Measurements from ENCODE around the gene ARSD.
A peak's percentile ranks its signal among the peaks of the same experiment; 100 is the strongest.
"Not testable (repeated sequence)": the region's sequence is repeated elsewhere in the genome, so short reads cannot be mapped to it uniquely, and the experiment has no call there.

ARSD gene

GRCh38 chrX:2921193-2921592 is 7.9 kb downstream of the ARSD start:
- Mint-ChIP-seq H3K36me3 (ENCODE audit: low read depth) (no peaks in the 10 kb centered on the region), H3K27ac (no peak overlapping the region), H3K9me3 (no peaks in the 10 kb centered on the region), H3K4me3 (no peak overlapping the region), H3K4me1 (ENCODE audit: low read depth) (no peaks in the 10 kb centered on the region), H3K27me3 (ENCODE audit: low read depth) (no peaks in the 10 kb centered on the region)
- DNase-seq (ENCODE audit: low spot score), result no peak

DNA sequence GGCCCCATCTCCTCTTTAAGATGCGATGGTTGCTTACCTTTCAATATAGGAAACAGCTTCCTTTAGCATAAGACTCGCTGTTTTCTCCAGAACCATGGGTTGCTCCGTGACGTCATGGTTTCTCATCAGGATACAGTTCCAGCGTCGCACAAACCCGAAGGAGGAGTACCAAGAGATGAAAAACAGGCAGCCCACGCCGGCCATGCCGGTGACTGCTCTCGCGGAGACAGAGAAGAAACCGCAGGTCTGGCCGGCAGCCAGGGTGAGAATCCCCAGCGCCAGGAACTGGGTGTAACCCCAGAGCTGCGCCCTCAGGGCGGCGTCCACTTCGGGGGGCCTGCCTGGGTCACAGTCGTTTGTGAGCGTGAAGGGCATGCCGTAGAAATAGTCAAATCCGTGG is 11.4 kb downstream of the ARSD start:
- Mint-ChIP-seq H3K36me3 (ENCODE audit: low read depth) (no peaks in the 10 kb centered on the region), H3K27me3 (ENCODE audit: low read depth) (no peaks in the 10 kb centered on the region), H3K27ac (no peak overlapping the region), H3K4me1 (ENCODE audit: low read depth) (no peaks in the 10 kb centered on the region), H3K9me3 (no peaks in the 10 kb centered on the region), H3K4me3 (no peak overlapping the region)
- no peak for DNase-seq (ENCODE audit: low spot score)

GRCh38 chrX:2913118-2913517 is 16.0 kb downstream of the ARSD start:
- Mint-ChIP-seq H3K27ac (no peak overlapping the region), H3K36me3 (ENCODE audit: low read depth) (no peaks in the 10 kb centered on the region), H3K27me3 (ENCODE audit: low read depth) (no peaks in the 10 kb centered on the region), H3K4me3 (no peak overlapping the region), H3K4me1 (ENCODE audit: low read depth) (no peaks in the 10 kb centered on the region), H3K9me3 (no peaks in the 10 kb centered on the region)
- no peak for DNase-seq (ENCODE audit: low spot score)

- Mint-ChIP-seq H3K4me3 (no peak overlapping the region), H3K4me1 (ENCODE audit: low read depth) (no peaks in the 10 kb centered on the region), H3K9me3 (no peaks in the 10 kb centered on the region), H3K36me3 (ENCODE audit: low read depth) (no peaks in the 10 kb centered on the region), H3K27ac (no peak overlapping the region), H3K27me3 (ENCODE audit: low read depth) (no peaks in the 10 kb centered on the region)
- DNase-seq (ENCODE audit: low spot score), result no peak
Measured at GRCh38 chrX:2910109-2910508, 19.0 kb downstream of the ARSD start.

- Mint-ChIP-seq H3K4me3 (no peak overlapping the region), H3K4me1 (ENCODE audit: low read depth) (no peaks in the 10 kb centered on the region), H3K36me3 (ENCODE audit: low read depth) (no peaks in the 10 kb centered on the region), H3K9me3 (no peaks in the 10 kb centered on the region), H3K27me3 (ENCODE audit: low read depth) (no peaks in the 10 kb centered on the region), H3K27ac (no peak overlapping the region)
- no peak for DNase-seq (ENCODE audit: low spot score)
Measured at GRCh38 chrX:2908125-2908685, 20.9 kb downstream of the ARSD start.

DNA sequence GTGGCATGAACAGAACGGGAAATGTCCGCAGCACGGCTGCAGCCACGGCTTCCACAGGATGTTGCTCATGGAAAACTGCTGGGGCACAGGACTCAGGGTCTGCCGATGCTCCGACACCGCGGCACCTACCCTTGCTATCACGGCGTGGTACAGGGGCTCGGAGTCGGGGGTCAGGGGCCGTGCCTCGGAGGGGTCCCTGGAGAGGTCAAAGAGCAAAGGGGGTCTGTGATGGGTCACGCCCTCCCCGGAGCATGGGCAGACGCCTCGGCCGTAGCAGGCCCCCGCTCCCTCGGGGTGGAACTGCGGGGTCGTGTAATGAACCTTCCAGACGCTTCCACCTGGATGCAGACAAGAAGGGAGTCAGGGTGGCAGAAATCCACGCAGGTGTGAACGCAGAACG is 21.8 kb downstream of the ARSD start:
- Mint-ChIP-seq H3K4me1 (ENCODE audit: low read depth) (no peaks in the 10 kb centered on the region), H3K27me3 (ENCODE audit: low read depth) (no peaks in the 10 kb centered on the region), H3K27ac (no peak overlapping the region), H3K4me3 (no peak overlapping the region), H3K36me3 (ENCODE audit: low read depth) (peaks cover 1% of the 10 kb centered on the region), H3K9me3 (no peaks in the 10 kb centered on the region)
- DNase-seq (ENCODE audit: low spot score), result no peak

GRCh38 chrX:2903366-2903765 is 25.8 kb downstream of the ARSD start:
- no peak overlapping the region for H3K27ac Mint-ChIP-seq
- no peak for DNase-seq (ENCODE audit: low spot score)
- peaks cover 1% of the 10 kb centered on the region for H3K36me3 Mint-ChIP-seq (ENCODE audit: low read depth)
- no peak overlapping the region for H3K4me3 Mint-ChIP-seq
- no peaks in the 10 kb centered on the region for H3K27me3 Mint-ChIP-seq (ENCODE audit: low read depth)
- peaks cover 2% of the 10 kb centered on the region for H3K4me1 Mint-ChIP-seq (ENCODE audit: low read depth)
- no peaks in the 10 kb centered on the region for H3K9me3 Mint-ChIP-seq

- no peak overlapping the region for H3K4me3 Mint-ChIP-seq
- no peak for DNase-seq (ENCODE audit: low spot score)
- H3K27ac Mint-ChIP-seq, result no peak overlapping the region
- no peaks in the 10 kb centered on the region for H3K27me3 Mint-ChIP-seq (ENCODE audit: low read depth)
- peaks cover 3% of the 10 kb centered on the region for H3K4me1 Mint-ChIP-seq (ENCODE audit: low read depth)
- peaks cover 1% of the 10 kb centered on the region for H3K36me3 Mint-ChIP-seq (ENCODE audit: low read depth)
- H3K9me3 Mint-ChIP-seq, result no peaks in the 10 kb centered on the region
Measured at GRCh38 chrX:2902841-2903240, 26.3 kb downstream of the ARSD start.

- no peak overlapping the region for H3K27ac Mint-ChIP-seq
- H3K36me3 Mint-ChIP-seq (ENCODE audit: low read depth), result peaks cover 1% of the 10 kb centered on the region
- H3K4me1 Mint-ChIP-seq (ENCODE audit: low read depth), result peaks cover 3% of the 10 kb centered on the region
- no peak for DNase-seq (ENCODE audit: low spot score)
- no peaks in the 10 kb centered on the region for H3K9me3 Mint-ChIP-seq
- H3K4me3 Mint-ChIP-seq, result no peak overlapping the region
- H3K27me3 Mint-ChIP-seq (ENCODE audit: low read depth), result no peaks in the 10 kb centered on the region
Measured at GRCh38 chrX:2901367-2902036, 27.6 kb downstream of the ARSD start.

- Mint-ChIP-seq H3K9me3 (no peaks in the 10 kb centered on the region), H3K4me1 (ENCODE audit: low read depth) (peaks cover 3% of the 10 kb centered on the region), H3K27me3 (ENCODE audit: low read depth) (no peaks in the 10 kb centered on the region), H3K27ac (no peak overlapping the region), H3K36me3 (ENCODE audit: low read depth) (peaks cover 1% of the 10 kb centered on the region), H3K4me3 (no peak overlapping the region)
- DNase-seq (ENCODE audit: low spot score), result no peak
Measured at GRCh38 chrX:2898846-2899512, 30.2 kb downstream of the ARSD start.

- H3K4me1 Mint-ChIP-seq (ENCODE audit: low read depth); DNase-seq (ENCODE audit: low spot score); H3K36me3 Mint-ChIP-seq (ENCODE audit: low read depth); H3K27me3 Mint-ChIP-seq (ENCODE audit: low read depth); H3K9me3 Mint-ChIP-seq; H3K4me3 Mint-ChIP-seq; H3K27ac Mint-ChIP-seq: not testable (repeated sequence)
Measured at GRCh38 chrX:2897690-2898623, 31.2 kb downstream of the ARSD start.

DNA sequence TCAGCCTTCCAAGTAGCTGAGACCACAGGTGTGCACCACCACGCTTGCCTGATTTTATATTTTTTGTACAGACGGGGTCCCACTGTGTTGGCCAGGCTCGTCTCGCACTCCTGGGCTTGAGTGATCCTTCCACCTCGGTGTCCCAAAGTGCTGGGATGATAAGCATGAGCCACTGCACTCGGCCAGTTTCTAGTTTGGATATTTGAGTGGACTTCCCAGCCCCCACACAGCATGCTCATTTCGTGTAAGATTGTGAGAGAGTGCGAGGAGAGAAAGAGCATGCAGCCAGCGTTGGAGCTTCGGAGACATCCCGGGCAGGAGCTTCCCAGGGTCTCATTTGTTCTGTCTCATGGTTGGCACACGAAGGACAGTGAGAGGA is 31.8 kb downstream of the ARSD start:
- no peaks in the 10 kb centered on the region for H3K36me3 Mint-ChIP-seq (ENCODE audit: low read depth)
- no peaks in the 10 kb centered on the region for H3K9me3 Mint-ChIP-seq
- no peak overlapping the region for H3K27ac Mint-ChIP-seq
- peaks cover 3% of the 10 kb centered on the region for H3K4me1 Mint-ChIP-seq (ENCODE audit: low read depth)
- no peak overlapping the region for H3K4me3 Mint-ChIP-seq
- no peak for DNase-seq (ENCODE audit: low spot score)
- H3K27me3 Mint-ChIP-seq (ENCODE audit: low read depth), result no peaks in the 10 kb centered on the region

DNA sequence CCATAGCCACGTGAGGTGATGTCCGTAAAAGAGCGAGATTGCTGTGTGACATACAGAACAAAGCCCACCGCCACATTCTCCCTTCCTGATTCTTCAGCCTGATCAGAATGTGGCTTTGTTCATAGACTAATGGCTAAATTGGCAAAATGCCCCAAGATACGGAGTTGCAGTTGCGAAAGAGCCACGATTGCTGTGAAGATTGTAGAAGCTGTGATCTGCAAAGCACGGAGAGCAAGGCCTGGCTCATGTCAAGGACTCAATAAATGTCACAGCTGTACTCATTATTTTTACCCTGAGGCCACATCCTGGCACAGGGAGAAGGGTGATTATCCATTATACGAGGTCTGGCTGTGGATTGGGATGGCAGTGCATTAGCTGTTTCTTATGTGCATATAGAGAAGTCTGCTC is 34.2 kb downstream of the ARSD start:
- Mint-ChIP-seq H3K27ac (no peak overlapping the region), H3K4me3 (no peak overlapping the region), H3K27me3 (ENCODE audit: low read depth) (no peaks in the 10 kb centered on the region), H3K9me3 (no peaks in the 10 kb centered on the region), H3K4me1 (ENCODE audit: low read depth) (peaks cover 3% of the 10 kb centered on the region), H3K36me3 (ENCODE audit: low read depth) (no peaks in the 10 kb centered on the region)
- no peak for DNase-seq (ENCODE audit: low spot score)

DNA sequence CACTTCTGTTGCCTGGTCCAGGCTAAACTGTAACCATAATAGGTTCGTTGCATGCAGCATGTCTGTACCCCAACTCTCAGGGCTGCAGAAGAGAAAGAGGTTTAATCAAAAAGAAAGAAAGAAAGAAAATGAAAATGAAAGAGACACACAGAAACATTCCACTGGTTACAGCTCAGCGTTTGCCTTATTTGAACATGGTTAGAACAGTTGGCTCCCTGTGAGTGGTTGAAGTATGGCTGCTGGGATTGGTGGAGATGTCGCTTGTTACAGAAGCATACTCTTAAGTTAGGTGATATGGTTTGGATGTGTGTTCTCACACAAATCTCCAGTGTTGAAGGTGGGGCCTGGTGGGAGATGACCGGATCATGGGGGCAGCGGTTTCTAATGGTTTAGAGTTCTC is 36.3 kb downstream of the ARSD start:
- H3K4me1 Mint-ChIP-seq (ENCODE audit: low read depth), result peaks cover 4% of the 10 kb centered on the region
- peaks cover 2% of the 10 kb centered on the region for H3K27me3 Mint-ChIP-seq (ENCODE audit: low read depth)
- H3K4me3 Mint-ChIP-seq, result peak overlapping the region; percentile 18
- DNase-seq (ENCODE audit: low spot score), result no peak
- no peaks in the 10 kb centered on the region for H3K9me3 Mint-ChIP-seq
- H3K27ac Mint-ChIP-seq, result no peak overlapping the region
- no peaks in the 10 kb centered on the region for H3K36me3 Mint-ChIP-seq (ENCODE audit: low read depth)
